Astrocyte of the cerebellum (primary cell): ENCODE data around the gene RAB11FIP3.
"Not testable (repeated sequence)": the region's sequence is repeated elsewhere in the genome, so short reads cannot be mapped to it uniquely, and the experiment has no call there.

Experiments used
- DNase-seq: peaks from one replicate; pipeline ENCODE4 v3.0.0-alpha.2; 2011; ENCODE audit warnings: low read depth
- H3K4me3 ChIP-seq: 2 replicates; pipeline ENCODE4 v1.5.1; 2011; ENCODE audit warnings: mild to moderate bottlenecking, low read depth, low read length, moderate library complexity
- CTCF ChIP-seq: IDR thresholded peaks from 2 replicates; pipeline ENCODE4 v1.5.1; 2012; ENCODE audit warnings: low read length, low read depth, moderate library complexity, mild to moderate bottlenecking; ENCODE audit errors: missing control alignments
- in situ Hi-C: cut with HindIII; loops from 2 replicates; pipeline ENCODE4 v1.10.0; 2017; ENCODE audit warnings: low sequenced_read_pairs

RAB11FIP3 gene

GRCh38 chr16:505479-506245, 80.2 kb downstream of the RAB11FIP3 start:
- in situ Hi-C loops = no loop called here
- no peak for DNase-seq
- no peak overlapping the region for H3K4me3 ChIP-seq
- no peak for TF ChIP-seq CTCF

GRCh38 chr16:506246-506546, 80.7 kb downstream of the RAB11FIP3 start:
- no peak overlapping the region for H3K4me3 ChIP-seq
- TF ChIP-seq CTCF = no peak
- DNase-seq = no peak
- in situ Hi-C loops = no loop called here

- in situ Hi-C loops, H3K4me3 ChIP-seq, DNase-seq: not testable (repeated sequence)
These were observed 82.1 kb downstream of the RAB11FIP3 start for GRCh38 chr16:507527-507926.

GRCh38 chr16:507996-508395, 82.5 kb downstream of the RAB11FIP3 start:
- no peak for DNase-seq
- in situ Hi-C loops = no loop called here
- TF ChIP-seq CTCF = no peak
- no peak overlapping the region for H3K4me3 ChIP-seq

GRCh38 chr16:508884-509736, 83.7 kb downstream of the RAB11FIP3 start:
- no peak for DNase-seq
- TF ChIP-seq CTCF = no peak
- no peak overlapping the region for H3K4me3 ChIP-seq
- in situ Hi-C loops = no loop called here

- TF ChIP-seq CTCF = no peak
- in situ Hi-C loops = no loop called here
These were observed 84.8 kb downstream of the RAB11FIP3 start for GRCh38 chr16:510066-510825.

More at GRCh38 chr16:510066-510825, 84.8 kb downstream of the RAB11FIP3 start:
- no peak overlapping the region for H3K4me3 ChIP-seq
- DNase-seq = no peak
